Progenitor cell of endocrine pancreas (in vitro differentiated cells): Measurements from ENCODE around the gene NRG2. TPM values are rescaled to one million over a fixed set of nuclear protein-coding genes. Genes with fewer than 3 reads are reported as not detected.

Source experiments
- DNase-seq: peaks from one replicate; pipeline ENCODE4 v3.0.0; 2021; ENCODE audit warnings: low spot score; ENCODE audit not compliant: unreplicated experiment
- H3K27ac Mint-ChIP-seq: 2 replicates; pipeline ENCODE4 v1.8.0; 2021; ENCODE audit warnings: mild to moderate bottlenecking, moderate library complexity, mixed read lengths
- H3K27me3 Mint-ChIP-seq: 2 replicates; pipeline ENCODE4 v1.8.0; 2021; ENCODE audit warnings: mixed read lengths
- H3K36me3 Mint-ChIP-seq: 2 replicates; pipeline ENCODE4 v1.8.0; 2022; ENCODE audit warnings: mixed read lengths; ENCODE audit not compliant: insufficient read depth
- H3K4me1 Mint-ChIP-seq: 2 replicates; pipeline ENCODE4 v1.8.0; 2021; ENCODE audit warnings: low read depth, mixed read lengths
- H3K4me3 Mint-ChIP-seq: 2 replicates; pipeline ENCODE4 v1.8.0; 2021; ENCODE audit warnings: low read depth, mild to moderate bottlenecking, moderate library complexity, mixed read lengths
- H3K9me3 Mint-ChIP-seq: 2 replicates; pipeline ENCODE4 v1.8.0; 2021; ENCODE audit warnings: low read depth, mixed read lengths
- CTCF ChIP-seq: fragments of 200-600 bp; sonication (generic); IDR thresholded peaks from one replicate; pipeline ENCODE4 v1.5.0; 2021; ENCODE audit warnings: antibody characterized with exemption, mild to moderate bottlenecking; ENCODE audit not compliant: unreplicated experiment
- total RNA-seq: library from RNA; stranded (reverse); gene quantifications from 2 replicates; pipeline ENCODE4 v1.2.1, GENCODE V29; 2021

Gene NRG2
- total RNA-seq, 1 donor from 2014 or later, result 5.5 TPM

- H3K4me1 Mint-ChIP-seq, result peaks cover 3% of the 10 kb centered on the region
- no peaks in the 10 kb centered on the region for H3K36me3 Mint-ChIP-seq
- TF ChIP-seq CTCF, result no peak
- peak; percentile 18 for DNase-seq
- H3K27me3 Mint-ChIP-seq, result peaks cover 41% of the 10 kb centered on the region
- no peaks in the 10 kb centered on the region for H3K9me3 Mint-ChIP-seq
- peak overlapping the region; percentile 54 for H3K4me3 Mint-ChIP-seq
- H3K27ac Mint-ChIP-seq, result no peak overlapping the region
Measured at GRCh38 chr5:139904816-139905661, 138.1 kb downstream of the NRG2 start.

- Mint-ChIP-seq H3K36me3 (no peaks in the 10 kb centered on the region), H3K4me3 (peak overlapping the region; percentile 54), H3K27ac (no peak overlapping the region), H3K27me3 (peaks cover 46% of the 10 kb centered on the region), H3K4me1 (peaks cover 3% of the 10 kb centered on the region), H3K9me3 (no peaks in the 10 kb centered on the region)
- no peak for TF ChIP-seq CTCF
- no peak for DNase-seq
Measured at GRCh38 chr5:139904566-139904815, 138.6 kb downstream of the NRG2 start.

GRCh38 chr5:139903795-139904565, 139.1 kb downstream of the NRG2 start:
- Mint-ChIP-seq H3K4me3 (peak overlapping the region; percentile 63), H3K36me3 (no peaks in the 10 kb centered on the region), H3K27me3 (peaks cover 49% of the 10 kb centered on the region), H3K9me3 (no peaks in the 10 kb centered on the region), H3K27ac (no peak overlapping the region), H3K4me1 (peaks cover 3% of the 10 kb centered on the region)
- no peak for TF ChIP-seq CTCF
- DNase-seq, result peak; percentile 39

GRCh38 chr5:139903450-139903794, 139.7 kb downstream of the NRG2 start:
- no peaks in the 10 kb centered on the region for H3K36me3 Mint-ChIP-seq
- DNase-seq, result no peak
- H3K4me1 Mint-ChIP-seq, result peaks cover 3% of the 10 kb centered on the region
- no peak for TF ChIP-seq CTCF
- H3K4me3 Mint-ChIP-seq, result peak overlapping the region; percentile 63
- no peaks in the 10 kb centered on the region for H3K9me3 Mint-ChIP-seq
- H3K27ac Mint-ChIP-seq, result no peak overlapping the region
- H3K27me3 Mint-ChIP-seq, result peaks cover 55% of the 10 kb centered on the region

- Mint-ChIP-seq H3K4me3 (no peak overlapping the region), H3K27ac (no peak overlapping the region), H3K4me1 (peaks cover 3% of the 10 kb centered on the region), H3K27me3 (peaks cover 65% of the 10 kb centered on the region), H3K36me3 (no peaks in the 10 kb centered on the region), H3K9me3 (no peaks in the 10 kb centered on the region)
- DNase-seq, result no peak
- TF ChIP-seq CTCF, result no peak
Measured at GRCh38 chr5:139901986-139902385, 141.1 kb downstream of the NRG2 start.
